Activated naive CD4-positive, alpha-beta T cell (primary cell): Measurements from ENCODE around the gene SLC16A4.
A peak's percentile ranks its signal among the peaks of the same experiment; 100 is the strongest.

Source experiments
- DNase-seq, 4 experiments: peaks; one replicate each; lab custom pipeline; 2025; lab: John Stamatoyannopoulos, UW

SLC16A4 gene

DNA sequence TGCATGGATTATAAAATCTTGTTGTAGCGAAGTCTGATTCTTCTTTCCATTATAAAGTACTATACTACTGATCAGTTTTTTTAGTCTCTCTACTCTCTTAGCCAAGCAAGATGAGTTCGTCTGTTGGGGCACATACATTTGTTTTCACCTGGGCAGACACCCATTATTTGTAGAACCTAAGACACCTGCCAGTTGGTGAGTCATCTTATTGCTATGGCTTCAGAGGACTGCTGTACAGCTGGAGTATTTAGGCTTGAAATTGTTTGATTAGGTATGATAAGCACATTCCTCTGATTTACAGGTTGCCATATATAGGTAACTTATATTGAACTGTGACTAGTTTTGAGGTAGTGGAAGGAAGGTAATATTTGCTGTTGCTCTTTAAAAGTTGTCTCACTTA is 34.4 kb downstream of the SLC16A4 start:
- no peak for DNase-seq

DNA sequence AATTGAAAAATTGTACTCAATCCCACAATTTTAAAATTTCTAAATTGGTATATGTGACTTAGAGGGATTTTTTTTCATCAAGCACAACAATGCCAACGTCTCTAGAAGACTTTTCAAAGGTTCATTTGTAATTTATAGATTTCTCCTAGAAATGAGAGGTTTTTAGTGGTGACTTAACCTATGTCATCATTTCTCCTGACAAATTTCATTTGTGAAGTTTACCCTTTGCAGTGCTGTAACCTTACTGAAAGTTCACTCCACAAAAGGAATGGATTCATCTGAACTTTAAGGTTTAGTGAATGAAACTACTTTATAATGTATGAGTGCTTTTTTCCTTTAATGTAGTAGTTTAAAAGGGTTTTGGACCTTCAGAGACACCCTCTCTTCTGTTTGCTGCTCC is 35.5 kb downstream of the SLC16A4 start:
- DNase-seq: no peak

DNA sequence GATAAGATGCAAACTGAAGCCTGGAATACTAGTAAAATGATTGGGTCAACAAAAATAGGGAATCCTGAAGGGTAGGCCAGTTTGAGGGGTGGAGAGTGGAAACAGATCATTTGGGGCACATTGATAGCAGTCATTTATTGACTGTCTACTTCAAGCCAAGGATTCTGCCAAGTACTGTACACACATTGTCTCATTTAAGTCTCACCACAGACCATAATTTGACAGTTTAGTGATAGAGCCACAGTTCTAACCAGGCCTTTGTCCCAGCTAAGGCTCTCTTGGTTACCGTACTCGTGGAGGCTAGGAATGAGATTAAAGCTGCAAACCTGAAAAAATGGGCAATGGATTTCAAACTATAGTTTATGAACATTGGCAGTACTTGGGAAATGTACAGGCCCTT is 40.5 kb downstream of the SLC16A4 start:
- no peak for DNase-seq

GRCh38 chr1:110348771-110349170 is 42.1 kb downstream of the SLC16A4 start:
- no peak for DNase-seq

- no peak for DNase-seq
These were observed 42.8 kb downstream of the SLC16A4 start for GRCh38 chr1:110348050-110348449.

DNA sequence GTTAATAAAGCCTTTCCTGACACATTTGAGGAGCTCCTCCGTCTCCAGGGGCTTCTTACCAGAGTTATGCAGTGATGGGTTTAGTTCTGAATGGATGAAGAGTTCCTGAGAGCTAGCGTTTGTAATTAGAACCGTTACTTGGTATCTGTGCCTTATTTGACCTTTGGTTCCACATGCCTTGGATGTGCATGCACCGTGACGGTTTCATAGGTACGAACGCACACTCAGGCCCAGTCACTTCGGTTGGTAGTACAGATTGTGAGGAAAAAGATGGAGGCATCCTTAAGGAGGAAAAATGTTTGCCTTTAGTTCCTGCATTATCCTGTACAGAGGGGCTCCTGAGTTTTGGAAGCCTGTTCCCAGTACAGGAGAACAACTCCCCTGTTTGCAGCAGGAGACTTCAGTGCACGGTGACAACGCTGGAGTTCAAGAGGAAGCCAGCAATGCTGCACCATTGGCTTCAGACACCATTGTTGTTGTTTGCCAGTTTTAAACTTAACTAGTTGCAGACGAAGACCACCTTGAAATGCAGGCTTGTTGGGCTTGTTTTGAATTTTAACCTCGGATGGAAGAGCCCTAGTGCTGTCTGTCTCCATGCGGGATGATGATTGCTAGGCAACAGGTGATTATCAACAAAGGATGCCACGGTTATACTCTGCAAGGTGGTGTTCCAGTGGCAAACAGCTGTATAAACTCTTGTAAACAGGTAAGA is 43.5 kb downstream of the SLC16A4 start:
- no peak for DNase-seq

GRCh38 chr1:110346690-110347089 is 44.1 kb downstream of the SLC16A4 start:
- DNase-seq: no peak

- no peak for DNase-seq
These were observed 45.3 kb downstream of the SLC16A4 start for GRCh38 chr1:110345480-110345879.

DNA sequence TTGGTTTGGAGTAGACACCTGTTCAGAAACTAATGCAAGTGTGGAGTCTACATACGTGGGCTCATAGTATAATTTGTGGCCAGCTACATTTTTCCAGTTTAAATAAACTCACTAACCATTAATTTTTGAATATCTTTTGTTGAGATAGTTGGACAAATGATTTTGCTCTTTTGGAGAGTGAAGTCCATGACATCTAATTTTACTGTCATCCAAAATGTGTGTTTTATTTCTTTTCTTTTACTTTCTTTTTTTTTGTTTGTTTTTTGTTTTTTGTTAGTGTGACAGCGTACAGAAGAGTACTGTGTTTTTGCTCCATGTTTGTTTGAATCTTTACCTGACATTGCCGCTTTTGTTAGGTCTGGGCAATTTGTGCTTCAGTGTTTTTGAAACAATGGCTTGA is 46.7 kb downstream of the SLC16A4 start:
- no peak for DNase-seq

- DNase-seq: no peak
These were observed 47.6 kb downstream of the SLC16A4 start for GRCh38 chr1:110343249-110343648.

DNA sequence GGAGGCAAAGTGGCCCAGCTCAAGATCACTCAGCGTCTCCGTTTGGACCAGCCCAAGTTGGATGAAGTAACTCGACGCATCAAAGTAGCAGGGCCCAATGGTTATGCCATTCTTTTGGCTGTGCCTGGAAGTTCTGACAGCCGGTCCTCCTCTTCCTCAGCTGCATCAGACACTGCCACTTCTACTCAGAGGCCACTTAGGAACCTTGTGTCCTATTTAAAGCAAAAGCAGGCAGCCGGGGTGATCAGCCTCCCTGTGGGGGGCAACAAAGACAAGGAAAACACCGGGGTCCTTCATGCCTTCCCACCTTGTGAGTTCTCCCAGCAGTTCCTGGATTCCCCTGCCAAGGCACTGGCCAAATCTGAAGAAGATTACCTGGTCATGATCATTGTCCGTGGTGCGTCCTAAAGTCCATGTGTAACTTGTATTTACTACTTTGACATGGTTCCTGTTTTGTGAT is 48.9 kb downstream of the SLC16A4 start:
- DNase-seq: no peak

GRCh38 chr1:110341146-110341871 is 49.5 kb downstream of the SLC16A4 start:
- DNase-seq: no peak

- DNase-seq: no peak
These were observed 50.7 kb downstream of the SLC16A4 start for GRCh38 chr1:110340207-110340468.

- peak in 3 of 4 experiments; percentile 45 to 63 (median 55) for DNase-seq
These were observed 51.2 kb downstream of the SLC16A4 start for GRCh38 chr1:110339407-110340206.

DNA sequence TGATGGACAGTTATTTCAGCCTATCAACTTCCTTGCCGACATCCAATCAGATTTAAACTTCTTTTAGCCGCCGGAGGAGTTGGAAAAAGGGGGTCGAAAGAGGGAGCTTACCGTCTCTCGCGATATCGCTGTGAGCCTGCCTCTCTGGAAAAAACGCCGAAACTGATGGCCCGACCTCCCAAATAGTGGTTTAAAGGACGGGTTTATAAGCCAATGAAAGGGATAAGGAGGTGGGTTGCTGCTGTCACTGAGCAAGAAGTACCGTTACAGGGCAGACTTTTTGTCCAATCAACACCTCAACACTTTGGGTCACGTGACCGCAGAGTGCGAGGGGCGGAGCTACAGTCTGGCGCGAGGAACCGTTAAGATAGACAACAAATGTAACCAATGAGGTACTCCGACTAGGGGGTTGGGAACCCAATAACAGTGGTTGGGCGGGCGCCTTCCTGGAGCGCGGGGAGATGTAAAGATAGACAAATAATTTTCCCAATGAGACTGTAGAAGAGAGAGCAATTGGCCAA is 51.9 kb downstream of the SLC16A4 start, which contains the start of gene RBM15:
Gene RBM15, plus strand, starts transcription at position 492 of the 521 bp plus-strand sequence. Its CDS starts 29 bp downstream, at position 521.
- peak; percentile 84 to 92 (median 89) for DNase-seq

GRCh38 chr1:110338309-110338885 is 52.4 kb downstream of the SLC16A4 start:
- peak; percentile 81 to 94 (median 94) for DNase-seq

- peak in 3 of 4 experiments; percentile 10 to 22 (median 14) for DNase-seq
These were observed 53.0 kb downstream of the SLC16A4 start for GRCh38 chr1:110337704-110338308.

GRCh38 chr1:110336300-110337039 is 54.4 kb downstream of the SLC16A4 start:
- DNase-seq: no peak

DNA sequence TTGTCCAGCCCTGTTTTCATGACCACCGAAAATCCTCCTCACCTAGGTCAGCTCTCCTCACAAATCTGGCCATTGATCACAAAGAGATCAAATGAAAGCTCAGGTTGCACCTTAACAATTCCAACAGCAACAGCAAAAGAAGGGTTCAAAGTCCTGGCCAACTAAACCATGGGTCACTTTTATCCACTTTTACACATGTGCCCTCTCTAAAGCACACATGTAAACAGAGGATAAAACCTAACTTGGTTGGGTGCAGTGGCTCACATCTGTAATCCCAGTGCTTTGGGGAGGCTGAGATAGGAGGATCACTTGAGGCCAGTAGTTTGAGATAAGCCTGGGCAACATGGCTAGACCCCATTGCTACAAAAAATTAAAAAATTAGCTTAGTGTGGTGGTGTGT is 55.6 kb downstream of the SLC16A4 start:
- DNase-seq: no peak

- DNase-seq: no peak
These were observed 62.1 kb downstream of the SLC16A4 start for GRCh38 chr1:110328700-110329099.

- DNase-seq: no peak
These were observed 62.6 kb downstream of the SLC16A4 start for GRCh38 chr1:110328274-110328673.
